ENCODE results near the gene OR52B6.

DNA sequence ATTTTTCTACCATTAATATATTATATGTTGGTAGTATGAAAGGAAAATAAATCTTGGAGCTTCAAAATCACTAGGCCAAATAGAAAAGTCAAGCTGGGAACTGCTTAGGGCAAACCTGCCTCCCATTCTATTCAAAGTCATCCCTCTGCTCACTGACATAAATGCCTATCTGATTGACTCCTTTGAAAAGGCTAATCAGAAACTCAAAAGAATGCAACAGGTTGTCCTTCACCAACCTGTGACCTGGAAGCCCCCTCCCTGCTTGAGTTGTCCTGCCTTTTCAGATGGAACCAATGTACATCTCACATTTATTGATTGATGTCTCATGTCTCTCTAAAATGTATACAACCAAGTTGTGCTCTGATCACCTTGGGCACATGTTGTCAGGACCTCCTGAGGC is 40.9 kb downstream of the OR52B6 start:
- TF ChIP-seq, protein P1, sequence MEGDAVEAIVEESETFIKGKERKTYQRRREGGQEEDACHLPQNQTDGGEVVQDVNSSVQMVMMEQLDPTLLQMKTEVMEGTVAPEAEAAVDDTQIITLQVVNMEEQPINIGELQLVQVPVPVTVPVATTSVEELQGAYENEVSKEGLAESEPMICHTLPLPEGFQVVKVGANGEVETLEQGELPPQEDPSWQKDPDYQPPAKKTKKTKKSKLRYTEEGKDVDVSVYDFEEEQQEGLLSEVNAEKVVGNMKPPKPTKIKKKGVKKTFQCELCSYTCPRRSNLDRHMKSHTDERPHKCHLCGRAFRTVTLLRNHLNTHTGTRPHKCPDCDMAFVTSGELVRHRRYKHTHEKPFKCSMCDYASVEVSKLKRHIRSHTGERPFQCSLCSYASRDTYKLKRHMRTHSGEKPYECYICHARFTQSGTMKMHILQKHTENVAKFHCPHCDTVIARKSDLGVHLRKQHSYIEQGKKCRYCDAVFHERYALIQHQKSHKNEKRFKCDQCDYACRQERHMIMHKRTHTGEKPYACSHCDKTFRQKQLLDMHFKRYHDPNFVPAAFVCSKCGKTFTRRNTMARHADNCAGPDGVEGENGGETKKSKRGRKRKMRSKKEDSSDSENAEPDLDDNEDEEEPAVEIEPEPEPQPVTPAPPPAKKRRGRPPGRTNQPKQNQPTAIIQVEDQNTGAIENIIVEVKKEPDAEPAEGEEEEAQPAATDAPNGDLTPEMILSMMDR (IDR thresholded peaks at IDR 0.05; ENCODE audit: low read depth, low read length, poor library complexity, severe bottlenecking): no peak
- no peak for TF ChIP-seq EZH2phosphoT487 (IDR thresholded peaks at IDR 0.05; ENCODE audit: borderline replicate concordance, low read length)

Data from DOHH2 (cell line).